ENCODE results near the gene TMEM143.

Gene TMEM143

GRCh38 chr19:48290771-48291488 is 72.8 kb downstream of the TMEM143 start:
- DNase-seq, result peak; percentile 57

- no peak for DNase-seq
Measured at GRCh38 chr19:48290401-48290770, 73.4 kb downstream of the TMEM143 start.

- no peak for DNase-seq
Measured at GRCh38 chr19:48287748-48288147, 76.0 kb downstream of the TMEM143 start.

GRCh38 chr19:48284896-48285295 is 78.8 kb downstream of the TMEM143 start:
- DNase-seq, result no peak

GRCh38 chr19:48283908-48284307 is 79.8 kb downstream of the TMEM143 start:
- DNase-seq, result no peak

All from CD4-positive, alpha-beta T cell treated with Interleukin-10 for 1 hour (primary cell).